H9 (cell line): Measurements from ENCODE around the gene MTFMT. TPM values are rescaled to one million over a fixed set of nuclear protein-coding genes. Genes with fewer than 3 reads are reported as not detected.

Experiments used
- DNase-seq: peaks from one replicate; pipeline ENCODE4 v3.0.0-alpha.2; 2017
- H2AFZ ChIP-seq: one replicate; pipeline ENCODE4 v1.6.1; 2013; ENCODE audit warnings: mild to moderate bottlenecking, low read length, control low read depth, moderate library complexity
- H2AK5ac ChIP-seq: 2 replicates; pipeline ENCODE4 v1.6.1; 2013; ENCODE audit warnings: low read length, control low read depth, mixed read lengths; ENCODE audit not compliant: insufficient read length
- H2BK120ac ChIP-seq: one replicate; pipeline ENCODE4 v1.6.1; 2013; ENCODE audit warnings: low read depth, mild to moderate bottlenecking, low read length, control low read depth, inconsistent platforms; ENCODE audit not compliant: poor library complexity, severe bottlenecking
- H2BK12ac ChIP-seq: 2 replicates; pipeline ENCODE4 v1.6.1; 2013; ENCODE audit warnings: low read length, control low read depth, mixed read lengths, low read depth; ENCODE audit not compliant: insufficient read length
- H2BK15ac ChIP-seq: 2 replicates; pipeline ENCODE4 v1.6.1; 2013; ENCODE audit warnings: low read depth, low read length, control low read depth
- H2BK20ac ChIP-seq: one replicate; pipeline ENCODE4 v1.6.1; 2013; ENCODE audit warnings: low read depth, mild to moderate bottlenecking, low read length, control low read depth, inconsistent platforms; ENCODE audit not compliant: poor library complexity, severe bottlenecking
- H2BK5ac ChIP-seq: 2 replicates; pipeline ENCODE4 v1.6.1; 2013; ENCODE audit warnings: low read length, control low read depth, mixed read lengths; ENCODE audit not compliant: insufficient read length
- H3K14ac ChIP-seq: 2 replicates; pipeline ENCODE4 v1.6.1; 2013; ENCODE audit warnings: low read length, control low read depth; ENCODE audit not compliant: insufficient read depth
- H3K18ac ChIP-seq: 2 replicates; pipeline ENCODE4 v1.6.1; 2013; ENCODE audit warnings: low read depth, mild to moderate bottlenecking, mixed read lengths, low read length, control low read depth; ENCODE audit not compliant: insufficient read length
- H3K23ac ChIP-seq: 2 replicates; pipeline ENCODE4 v1.6.1; 2013; ENCODE audit warnings: low read length, control low read depth, mixed read lengths, low read depth; ENCODE audit not compliant: insufficient read length
- H3K23me2 ChIP-seq: 2 replicates; pipeline ENCODE4 v1.6.1; 2013; ENCODE audit warnings: low read depth, mild to moderate bottlenecking, mixed read lengths, low read length, control low read depth; ENCODE audit not compliant: insufficient read length, poor library complexity, severe bottlenecking
- H3K27ac ChIP-seq: 2 replicates; pipeline ENCODE4 v1.5.1; 2013; ENCODE audit warnings: low read length, control low read depth, mixed read lengths, low read depth; ENCODE audit not compliant: insufficient read length
- H3K27me3 ChIP-seq: 2 replicates; pipeline ENCODE4 v1.6.1; 2013; ENCODE audit warnings: low read length, control low read depth, inconsistent platforms; ENCODE audit not compliant: insufficient read depth
- H3K4ac ChIP-seq: 2 replicates; pipeline ENCODE4 v1.6.1; 2013; ENCODE audit warnings: low read depth, mild to moderate bottlenecking, control low read depth, inconsistent platforms, low read length, moderate library complexity
- H3K4me1 ChIP-seq: 2 replicates; pipeline ENCODE4 v1.6.1; 2013; ENCODE audit warnings: low read length, control low read depth, inconsistent platforms; ENCODE audit not compliant: insufficient read depth
- H3K4me2 ChIP-seq: 2 replicates; pipeline ENCODE4 v1.6.1; 2013; ENCODE audit warnings: low read length, control low read depth, mixed read lengths; ENCODE audit not compliant: insufficient read length, insufficient read depth
- H3K56ac ChIP-seq: 2 replicates; pipeline ENCODE4 v1.6.1; 2013; ENCODE audit warnings: low read depth, mild to moderate bottlenecking, mixed read lengths, low read length, control low read depth; ENCODE audit not compliant: insufficient read length
- H3K79me1 ChIP-seq: 2 replicates; pipeline ENCODE4 v1.6.1; 2013; ENCODE audit warnings: low read depth, mild to moderate bottlenecking, moderate library complexity, low read length, control low read depth, inconsistent platforms; ENCODE audit not compliant: insufficient read depth, poor library complexity, severe bottlenecking
- H3K79me2 ChIP-seq: 2 replicates; pipeline ENCODE4 v1.6.1; 2013; ENCODE audit warnings: low read length, control low read depth, inconsistent platforms; ENCODE audit not compliant: insufficient read depth
- H3K9ac ChIP-seq: 2 replicates; pipeline ENCODE4 v1.6.1; 2013; ENCODE audit warnings: low read length, control low read depth, mixed read lengths; ENCODE audit not compliant: insufficient read length; ENCODE audit errors: extremely low read depth
- H3K9me3 ChIP-seq: one replicate; pipeline ENCODE4 v1.6.1; 2013; ENCODE audit warnings: low read depth, low read length, inconsistent platforms; ENCODE audit not compliant: control insufficient read depth
- H3T11ph ChIP-seq: one replicate; pipeline ENCODE4 v1.6.1; 2013; ENCODE audit warnings: mild to moderate bottlenecking, low read length, control low read depth, inconsistent platforms
- H4K20me1 ChIP-seq: one replicate; pipeline ENCODE4 v1.6.1; 2013; ENCODE audit not compliant: control insufficient read depth, insufficient read length, insufficient read depth
- H4K5ac ChIP-seq: 2 replicates; pipeline ENCODE4 v1.6.1; 2013; ENCODE audit warnings: low read depth, mild to moderate bottlenecking, mixed read lengths, low read length, control low read depth; ENCODE audit not compliant: insufficient read length
- H4K8ac ChIP-seq: replicated peaks from 2 replicates; pipeline ENCODE4 v1.6.1; 2013; ENCODE audit warnings: low read length, control low read depth, mixed read lengths, low read depth; ENCODE audit not compliant: insufficient read length
- H4K91ac ChIP-seq: 2 replicates; pipeline ENCODE4 v1.6.1; 2013; ENCODE audit warnings: low read depth, mild to moderate bottlenecking, moderate library complexity, mixed read lengths, low read length, control low read depth; ENCODE audit not compliant: insufficient read length
- H3K27ac Mint-ChIP-seq, 3 experiments: 2 replicates in 2 of 3; 3 replicates in 1 of 3; pipeline ENCODE4 v1.8.0; 2020 to 2021; ENCODE audit warnings: mixed read lengths in 3 of 3, mild to moderate bottlenecking in 1 of 3, moderate library complexity in 1 of 3
- H3K27me3 Mint-ChIP-seq: 2 replicates; pipeline ENCODE4 v1.8.0; 2021; ENCODE audit warnings: low read depth, mild to moderate bottlenecking, moderate library complexity, mixed read lengths
- H3K36me3 Mint-ChIP-seq, 3 experiments: 2 replicates in 2 of 3; 3 replicates in 1 of 3; pipeline ENCODE4 v1.8.0; 2020 to 2021; ENCODE audit warnings: low read depth in 3 of 3, mixed read lengths in 3 of 3; ENCODE audit not compliant: insufficient read depth in 1 of 3
- H3K4me1 Mint-ChIP-seq, 2 experiments: 2 replicates each; pipeline ENCODE4 v1.8.0; 2020; ENCODE audit warnings: mixed read lengths in 2 of 2
- H3K4me3 Mint-ChIP-seq, 2 experiments: 2 replicates in 1 of 2; 3 replicates in 1 of 2; pipeline ENCODE4 v1.8.0; 2020 to 2021; ENCODE audit warnings: mild to moderate bottlenecking in 2 of 2, mixed read lengths in 2 of 2, moderate library complexity in 1 of 2
- H3K9me3 Mint-ChIP-seq, 2 experiments: 2 replicates in 1 of 2; 3 replicates in 1 of 2; pipeline ENCODE4 v1.8.0; 2020; ENCODE audit warnings: mild to moderate bottlenecking in 2 of 2, mixed read lengths in 2 of 2, moderate library complexity in 1 of 2
- WGBS: extraction: QIAGEN DNeasy Blood & Tissue Kit; methylation state at CpG from one replicate; pipeline ENCODE4 v1.1.7; 2013; ENCODE audit warnings: missing lambda C conversion rate, low lambda C conversion rate, mixed read lengths; ENCODE audit not compliant: insufficient read length; ENCODE audit errors: extremely low coverage; 5-methylcytosine and 5-hydroxymethylcytosine counted together
- total RNA-seq: library from RNA; stranded (reverse); gene quantifications from 2 replicates; pipeline ENCODE4 v1.2.1, GENCODE V29; 2021
- TF ChIP-seq, protein P1 (sequence below): fragments of 200-600 bp; sonication (generic); conservative IDR thresholded peaks from 3 replicates; pipeline ENCODE4 v1.8.0; 2021; ENCODE audit warnings: antibody characterized with exemption, mild to moderate bottlenecking

MTFMT gene
- total RNA-seq, 1 experiment from 2014 or later = 16.0 TPM

DNA sequence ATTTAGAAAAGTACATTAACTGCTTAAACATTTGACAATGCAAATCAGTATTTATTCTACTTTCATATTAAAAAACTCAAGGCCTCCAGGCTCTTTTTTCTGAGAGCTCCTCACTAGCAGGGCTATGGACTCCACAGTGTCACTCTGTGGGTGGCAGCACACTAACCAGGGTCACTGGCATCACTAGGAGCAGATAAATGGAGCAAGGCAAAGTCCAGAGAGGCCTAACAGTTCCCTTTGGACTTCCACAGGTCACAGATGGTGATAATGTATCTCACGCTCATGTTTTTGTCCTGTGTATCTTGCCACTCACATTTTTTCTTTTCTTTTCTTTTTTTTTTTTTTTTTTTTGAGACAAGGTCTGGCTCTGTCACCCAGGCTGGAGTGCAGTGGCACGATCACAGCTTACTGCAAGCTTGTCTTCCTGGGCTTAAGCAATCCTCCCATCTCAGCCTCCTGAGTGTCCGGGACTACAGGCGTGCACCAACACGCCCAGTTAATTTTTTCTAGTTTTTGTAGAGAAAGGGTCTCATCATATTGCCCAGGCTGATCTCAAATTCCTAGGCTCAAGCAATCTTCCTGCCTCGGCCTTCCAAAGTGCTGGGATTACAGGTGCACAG, 47.5 kb downstream of the MTFMT start:
- H3T11ph ChIP-seq = no peak overlapping the region

More for the DNA sequence above, 47.5 kb downstream of the MTFMT start:
- Histone ChIP-seq H2BK12ac (no peak overlapping the region), H3K18ac (no peak overlapping the region), H2BK15ac (no peak overlapping the region), H2AK5ac (no peak overlapping the region), H3K23me2 (no peaks in the 10 kb centered on the region), H3K4me2 (no peak overlapping the region), H4K8ac (no peak overlapping the region), H3K27me3 (no peaks in the 10 kb centered on the region), H3K23ac (no peak overlapping the region), H4K91ac (no peak overlapping the region), H4K20me1 (no peaks in the 10 kb centered on the region), H3K27ac (no peak overlapping the region), H3K56ac (no peak overlapping the region), H3K9me3 (no peaks in the 10 kb centered on the region), H3K79me1 (no peaks in the 10 kb centered on the region), H2AFZ (no peak overlapping the region), H2BK120ac (no peak overlapping the region), H4K5ac (no peak overlapping the region), H3K4ac (no peak overlapping the region), H3K79me2 (no peaks in the 10 kb centered on the region), H3K9ac (no peak overlapping the region), H3K4me1 (peaks cover 3% of the 10 kb centered on the region; the same call in 1 of the 2 replicates), H2BK5ac (no peak overlapping the region), H3K14ac (no peak overlapping the region), H2BK20ac (no peak overlapping the region)
- H3K9me3 Mint-ChIP-seq = no peaks in the 10 kb centered on the region
- peaks cover 29 to 34% of the 10 kb centered on the region in 2 experiments for H3K4me1 Mint-ChIP-seq
- H3K27me3 Mint-ChIP-seq = no peaks in the 10 kb centered on the region
- DNase-seq = no peak
- H3K4me3 Mint-ChIP-seq = no peak overlapping the region
- no peak overlapping the region for H3K27ac Mint-ChIP-seq
- TF ChIP-seq, protein P1, sequence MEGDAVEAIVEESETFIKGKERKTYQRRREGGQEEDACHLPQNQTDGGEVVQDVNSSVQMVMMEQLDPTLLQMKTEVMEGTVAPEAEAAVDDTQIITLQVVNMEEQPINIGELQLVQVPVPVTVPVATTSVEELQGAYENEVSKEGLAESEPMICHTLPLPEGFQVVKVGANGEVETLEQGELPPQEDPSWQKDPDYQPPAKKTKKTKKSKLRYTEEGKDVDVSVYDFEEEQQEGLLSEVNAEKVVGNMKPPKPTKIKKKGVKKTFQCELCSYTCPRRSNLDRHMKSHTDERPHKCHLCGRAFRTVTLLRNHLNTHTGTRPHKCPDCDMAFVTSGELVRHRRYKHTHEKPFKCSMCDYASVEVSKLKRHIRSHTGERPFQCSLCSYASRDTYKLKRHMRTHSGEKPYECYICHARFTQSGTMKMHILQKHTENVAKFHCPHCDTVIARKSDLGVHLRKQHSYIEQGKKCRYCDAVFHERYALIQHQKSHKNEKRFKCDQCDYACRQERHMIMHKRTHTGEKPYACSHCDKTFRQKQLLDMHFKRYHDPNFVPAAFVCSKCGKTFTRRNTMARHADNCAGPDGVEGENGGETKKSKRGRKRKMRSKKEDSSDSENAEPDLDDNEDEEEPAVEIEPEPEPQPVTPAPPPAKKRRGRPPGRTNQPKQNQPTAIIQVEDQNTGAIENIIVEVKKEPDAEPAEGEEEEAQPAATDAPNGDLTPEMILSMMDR = no peak
- WGBS = no CpG with 5 or more reads among the region's 6 CpGs
- peaks cover 4 to 29% (median 9%) of the 10 kb centered on the region in 3 experiments; a peak in 5 of 7 replicates for H3K36me3 Mint-ChIP-seq
